ENCODE data around the gene KCNG2. TPM values are rescaled to one million over a fixed set of nuclear protein-coding genes. Genes with fewer than 3 reads are reported as not detected.

KCNG2 gene
- total RNA-seq, 2 donors from 2014 or later: not detected

DNA sequence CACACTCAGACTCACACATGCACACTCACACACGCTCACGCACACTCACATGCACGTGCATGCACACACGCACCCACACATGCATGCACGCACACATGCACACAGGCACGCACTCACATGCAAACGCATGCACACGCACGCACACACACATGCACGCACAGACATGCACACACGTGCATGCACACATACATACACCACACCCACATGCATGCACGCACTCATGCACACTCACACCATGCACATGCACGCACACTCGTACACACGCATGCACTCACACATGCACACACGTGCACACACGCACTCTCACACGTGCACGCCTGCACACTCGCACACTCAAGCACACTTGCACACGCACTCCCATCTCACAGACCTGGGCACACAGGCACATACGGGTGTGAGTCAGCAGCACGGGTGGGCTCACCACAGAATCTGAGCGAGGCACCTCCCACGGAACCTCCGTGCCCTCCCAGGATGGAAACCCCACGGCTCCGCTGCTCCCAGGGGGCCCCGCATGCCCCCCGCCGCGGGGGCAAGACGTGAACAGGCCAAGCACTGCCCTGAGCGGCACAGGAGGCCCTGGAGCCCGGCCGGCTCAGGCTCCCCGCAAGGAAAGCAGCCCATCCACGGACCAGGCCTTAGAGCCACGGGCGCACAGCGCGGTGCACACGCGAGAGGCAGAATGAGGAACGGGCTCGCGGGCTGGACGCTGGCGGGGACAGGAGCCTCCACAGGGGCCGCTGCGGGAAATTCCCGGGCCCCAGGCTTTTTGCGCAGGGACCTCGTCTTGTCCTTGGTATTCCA, 8.4 kb upstream of the KCNG2 start:
- DNase-seq (ENCODE audit: low spot score in 2 of 2): peak in 1 of 2 donors; percentile 48
- Mint-ChIP-seq H3K9me3 (no peaks in the 10 kb centered on the region), H3K36me3 (no peaks in the 10 kb centered on the region), H3K27ac (no peak overlapping the region)
- no peak for ATAC-seq

DNA sequence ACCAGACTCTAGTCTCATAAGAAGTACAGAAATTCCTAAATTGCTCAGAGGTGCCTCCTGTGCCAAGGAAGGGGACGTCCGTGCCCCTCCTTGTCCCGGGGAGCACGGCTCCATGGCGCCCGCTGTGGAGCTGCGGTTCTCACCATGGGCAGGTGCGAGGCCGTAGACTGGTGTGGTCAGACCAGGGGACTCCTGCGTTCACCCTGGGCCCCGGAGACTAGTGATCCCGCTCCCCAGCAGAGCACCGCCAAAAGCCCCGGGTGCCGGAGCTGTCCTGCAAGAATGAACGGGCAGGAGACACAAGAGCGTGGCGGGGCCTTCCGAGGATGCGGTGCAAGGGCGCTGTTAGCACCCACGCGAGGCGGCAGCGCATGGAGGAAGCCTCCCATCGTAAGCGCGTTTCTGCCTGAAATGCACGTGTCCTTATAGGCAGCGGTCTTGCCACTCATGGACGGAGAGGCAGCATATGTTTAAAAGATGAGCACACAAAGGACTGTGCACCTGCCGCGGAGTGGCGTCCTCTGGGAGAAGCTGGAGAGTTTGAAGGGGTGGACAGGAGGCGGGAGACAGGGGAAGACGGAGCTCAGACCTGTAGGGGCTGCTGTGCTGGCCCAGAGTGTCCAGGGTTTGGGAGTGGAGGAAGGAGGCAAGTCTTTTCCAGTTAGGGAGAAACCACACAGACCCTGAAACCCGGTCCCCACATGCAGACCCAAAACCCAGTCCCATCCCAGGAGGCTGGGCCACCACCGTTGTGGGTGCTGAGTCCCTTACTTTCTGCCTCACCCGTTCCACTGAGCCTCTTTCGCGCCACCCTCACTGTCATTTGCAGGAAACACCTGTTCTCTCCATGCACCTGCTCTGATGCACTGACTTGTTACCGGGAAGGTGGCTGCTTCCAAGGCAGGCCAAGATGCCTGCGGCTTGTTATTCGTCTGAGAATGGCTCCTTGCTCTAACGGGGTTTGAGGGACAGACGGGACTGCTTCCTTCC, 7.5 kb upstream of the KCNG2 start:
- peak in 1 of 2 donors; percentile 48 for DNase-seq (ENCODE audit: low spot score in 2 of 2)
- Mint-ChIP-seq H3K9me3 (no peaks in the 10 kb centered on the region), H3K27ac (no peak overlapping the region), H3K36me3 (no peaks in the 10 kb centered on the region)
- no peak for ATAC-seq

DNA sequence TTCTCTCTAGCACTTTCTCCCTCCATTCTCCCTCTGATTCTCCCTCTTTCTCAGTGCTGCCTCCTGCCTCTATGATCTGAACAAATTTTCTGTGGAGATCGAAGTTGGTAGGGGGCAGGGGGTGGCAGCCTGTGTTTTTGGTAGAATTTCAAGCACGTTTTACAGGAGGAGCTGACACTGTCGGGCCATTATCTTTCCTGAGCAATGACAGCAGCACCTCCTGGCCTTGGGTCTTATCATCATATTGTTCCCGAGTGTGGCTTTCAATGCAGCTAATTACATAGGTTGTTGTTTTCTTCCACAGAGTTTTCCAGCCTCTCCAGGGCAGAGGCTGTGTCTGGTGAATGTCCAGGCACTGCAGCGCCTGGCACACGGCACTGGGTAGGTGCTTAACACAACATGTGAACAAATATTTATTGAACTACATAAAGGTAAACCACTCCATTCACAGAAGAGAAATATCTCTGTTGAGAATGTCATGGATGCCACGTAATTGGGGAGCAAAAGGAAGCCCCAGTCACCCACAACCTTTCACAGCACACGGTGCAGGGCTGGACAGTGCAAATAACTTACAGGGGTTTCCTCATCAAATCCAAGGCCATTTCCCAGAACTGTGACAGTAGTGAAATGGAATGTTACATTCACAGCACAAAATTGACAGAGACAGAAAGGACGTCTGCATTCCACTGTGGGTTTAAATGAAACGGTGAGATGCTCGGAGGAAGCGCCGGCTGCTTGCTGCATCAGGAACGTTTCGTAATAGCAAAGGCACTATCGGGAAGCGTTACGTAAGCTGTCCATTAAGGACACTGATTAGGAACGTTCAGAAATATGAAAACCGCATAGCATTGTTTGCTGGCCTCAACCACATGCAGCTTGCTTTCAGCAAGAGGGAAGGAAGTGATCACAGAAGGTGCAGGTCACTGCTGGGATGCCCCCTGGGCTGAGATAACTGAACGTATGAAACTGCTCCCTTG, 6.5 kb upstream of the KCNG2 start:
- Mint-ChIP-seq H3K27ac (no peak overlapping the region), H3K9me3 (no peaks in the 10 kb centered on the region), H3K36me3 (no peaks in the 10 kb centered on the region)
- DNase-seq (ENCODE audit: low spot score in 2 of 2) (peak in 1 of 2 donors; percentile 6), ATAC-seq (peak in 1 of 2 donors; percentile 29)

DNA sequence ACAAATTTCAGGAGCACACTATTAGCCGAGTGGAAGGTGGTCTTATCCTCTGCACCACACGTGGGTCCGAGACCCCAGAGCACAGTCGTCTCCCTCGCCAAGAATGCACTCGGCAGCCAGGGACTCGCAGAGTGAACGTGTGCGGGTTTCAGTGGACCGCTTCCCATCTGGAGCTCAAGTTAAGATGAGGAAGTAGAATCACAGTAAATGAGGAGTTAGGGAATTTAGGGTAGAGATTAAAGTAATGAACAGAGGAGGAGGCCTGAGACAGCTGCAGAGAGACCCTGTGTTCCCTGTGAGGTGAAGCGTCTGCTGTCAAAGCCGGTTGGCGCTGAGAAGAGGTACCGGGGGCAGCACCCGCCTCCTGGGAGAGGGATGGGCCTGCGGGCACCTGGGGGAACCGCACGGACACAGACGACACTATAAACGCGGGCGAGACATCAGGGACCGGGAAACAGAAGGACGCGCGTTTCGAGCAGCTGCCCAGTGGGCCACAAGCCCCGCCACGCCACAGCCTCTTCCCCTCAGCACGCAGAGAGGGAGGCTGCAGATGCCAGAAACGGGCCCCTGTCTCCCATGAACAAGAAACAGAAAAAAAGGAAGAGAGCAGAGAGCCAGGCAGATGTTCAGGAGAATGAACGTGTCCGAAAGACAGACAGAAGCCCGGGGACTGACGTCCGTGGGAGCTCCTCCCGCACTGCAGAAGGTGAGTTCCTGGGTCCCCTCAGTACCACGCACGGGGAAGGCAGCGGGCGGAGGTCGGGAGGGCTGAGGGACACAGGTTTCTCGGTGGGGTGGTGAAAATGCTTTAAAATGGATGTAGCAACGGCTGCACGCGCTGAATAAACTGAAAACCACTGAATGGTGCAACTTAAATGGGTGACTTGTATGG, 5.4 kb upstream of the KCNG2 start:
- DNase-seq (ENCODE audit: low spot score in 2 of 2) (peak in 1 of 2 donors; percentile 20), ATAC-seq (no peak)
- peaks cover 3 to 4% of the 10 kb centered on the region in 2 donors for H3K36me3 Mint-ChIP-seq
- H3K9me3 Mint-ChIP-seq: no peaks in the 10 kb centered on the region
- H3K27ac Mint-ChIP-seq: no peak overlapping the region

DNA sequence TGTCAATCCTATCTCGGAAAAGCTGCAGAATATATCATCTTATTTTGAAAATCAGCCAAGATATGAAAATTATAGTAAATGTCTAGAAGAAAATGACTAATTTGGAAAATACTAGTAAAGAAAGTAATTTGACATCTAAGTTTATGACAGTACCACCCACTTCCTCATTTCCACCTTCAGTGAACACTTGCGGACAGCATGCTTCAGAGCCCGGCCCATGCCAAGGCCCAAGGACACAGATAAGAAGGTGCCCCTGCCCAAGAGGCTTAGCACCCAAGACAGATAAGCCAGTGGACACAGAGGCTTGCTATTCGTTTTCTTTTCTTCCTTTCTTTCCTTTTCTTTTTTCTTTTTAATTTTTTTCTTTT, 4.8 kb upstream of the KCNG2 start:
- H3K27ac Mint-ChIP-seq: no peak overlapping the region
- ATAC-seq (peak in 1 of 2 donors; percentile 47), DNase-seq (ENCODE audit: low spot score in 2 of 2) (no peak)
- no peaks in the 10 kb centered on the region for H3K9me3 Mint-ChIP-seq
- peaks cover 7% of the 10 kb centered on the region in 2 donors for H3K36me3 Mint-ChIP-seq

DNA sequence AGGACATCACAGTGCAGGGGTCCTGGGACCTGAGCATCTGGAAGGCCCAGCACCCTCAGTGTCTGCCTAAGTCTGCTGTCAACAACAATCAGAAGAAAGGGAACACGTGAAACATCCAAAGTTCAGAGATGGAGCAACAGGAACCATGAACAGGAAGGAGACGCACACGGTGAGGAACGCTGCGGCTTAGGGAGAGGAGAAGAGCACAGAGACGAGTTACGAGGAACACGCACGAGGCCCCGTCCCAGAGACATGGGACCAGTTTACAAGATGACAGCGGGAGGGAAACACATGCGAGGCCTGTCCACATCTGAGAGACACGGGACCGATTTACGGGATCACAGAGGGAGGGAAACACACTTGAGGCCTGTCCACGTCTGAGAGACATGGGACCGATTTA, 2.9 kb upstream of the KCNG2 start:
- ATAC-seq (no peak), DNase-seq (ENCODE audit: low spot score in 2 of 2) (no peak)
- Mint-ChIP-seq H3K36me3 (peaks cover 7% of the 10 kb centered on the region in 2 donors), H3K9me3 (no peaks in the 10 kb centered on the region), H3K27ac (no peak overlapping the region)

DNA sequence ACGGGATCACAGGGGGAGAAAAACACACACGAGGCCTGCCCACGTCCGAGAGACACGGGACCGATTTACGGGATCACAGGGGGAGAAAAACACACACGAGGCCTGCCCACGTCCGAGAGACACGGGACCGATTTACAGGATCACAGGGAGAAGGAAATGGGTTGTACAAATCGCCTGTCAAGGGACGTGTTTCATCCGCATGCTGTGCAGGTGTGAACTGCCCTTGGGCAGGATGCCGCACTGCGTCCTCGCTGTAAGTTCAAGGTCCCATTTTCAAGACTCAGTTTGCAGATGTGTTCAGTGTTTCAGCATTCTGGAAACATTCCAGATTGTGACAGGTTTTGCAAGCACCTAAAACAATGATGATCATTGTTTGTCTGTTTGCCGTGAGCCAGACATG, 2.3 kb upstream of the KCNG2 start:
- Mint-ChIP-seq H3K27ac (no peak overlapping the region), H3K36me3 (peaks cover 7% of the 10 kb centered on the region in 2 donors), H3K9me3 (no peaks in the 10 kb centered on the region)
- DNase-seq (ENCODE audit: low spot score in 2 of 2) (no peak), ATAC-seq (no peak)

DNA sequence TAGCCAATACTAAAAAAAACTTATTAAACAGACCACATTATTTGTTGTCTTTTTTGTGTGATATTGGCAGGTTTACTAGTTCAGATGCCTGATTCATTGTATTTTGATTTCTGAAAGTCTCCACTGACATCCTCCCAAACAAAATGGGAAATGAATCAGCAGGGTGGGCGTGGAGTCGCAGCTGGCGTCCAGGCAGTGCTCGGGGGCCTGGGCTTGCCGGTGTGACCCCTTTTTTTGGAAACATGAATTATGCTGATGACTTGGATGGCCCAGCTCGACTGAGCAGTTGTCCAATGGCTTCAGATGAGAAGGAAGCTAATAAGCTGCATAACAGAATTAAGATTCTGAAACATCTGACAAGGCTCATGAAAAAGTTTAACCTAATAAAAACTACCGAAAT, 1.7 kb upstream of the KCNG2 start:
- H3K9me3 Mint-ChIP-seq: no peaks in the 10 kb centered on the region
- peaks cover 7% of the 10 kb centered on the region in 2 donors for H3K36me3 Mint-ChIP-seq
- no peak for DNase-seq (ENCODE audit: low spot score in 2 of 2)
- no peak for ATAC-seq
- H3K27ac Mint-ChIP-seq: no peak overlapping the region

DNA sequence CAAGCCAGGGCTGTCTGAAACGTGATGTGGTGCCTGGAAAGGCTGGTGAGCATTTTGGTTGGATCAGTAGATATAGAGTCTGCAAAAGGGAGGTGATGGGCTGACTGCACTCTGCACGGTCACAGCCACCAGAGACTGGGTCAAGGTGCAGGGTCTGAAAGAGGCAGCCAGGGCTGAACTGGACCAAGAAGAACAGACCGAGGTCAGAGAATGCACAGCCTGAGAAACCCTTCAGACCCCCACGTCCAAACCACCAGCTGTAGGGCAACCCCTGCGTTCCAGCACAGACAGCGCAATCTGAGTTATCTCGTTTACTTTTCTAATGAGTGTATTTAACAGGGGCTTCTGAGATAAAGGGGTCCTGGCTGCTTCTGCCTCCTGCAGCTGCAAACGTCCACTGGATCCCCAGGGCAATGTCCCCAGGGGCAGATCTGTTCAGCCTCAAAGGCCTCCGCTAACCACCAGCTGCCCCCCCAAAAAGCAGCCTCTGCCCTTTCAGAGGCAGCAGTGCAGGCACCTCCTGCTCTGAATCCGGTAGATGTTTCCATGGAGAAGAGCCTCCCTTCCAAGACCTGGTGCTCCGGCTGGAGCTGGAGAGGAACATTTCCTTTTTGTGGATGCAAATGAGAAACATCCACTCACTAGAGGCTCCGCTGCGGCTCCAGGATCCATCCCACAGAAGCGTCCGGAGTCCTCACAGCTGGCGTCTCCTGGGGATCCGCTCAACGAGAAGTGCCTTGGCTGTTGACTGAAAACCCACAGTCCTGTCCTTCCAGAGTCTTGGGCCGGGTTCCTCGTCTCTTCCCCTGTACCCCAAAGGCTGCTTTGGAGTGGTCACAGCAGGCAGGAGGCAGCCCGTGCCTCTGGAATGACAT, 970 bp upstream of the KCNG2 start:
- no peaks in the 10 kb centered on the region for H3K9me3 Mint-ChIP-seq
- H3K27ac Mint-ChIP-seq: no peak overlapping the region
- DNase-seq (ENCODE audit: low spot score in 2 of 2) (no peak), ATAC-seq (no peak)
- peaks cover 7% of the 10 kb centered on the region in 2 donors for H3K36me3 Mint-ChIP-seq

DNA sequence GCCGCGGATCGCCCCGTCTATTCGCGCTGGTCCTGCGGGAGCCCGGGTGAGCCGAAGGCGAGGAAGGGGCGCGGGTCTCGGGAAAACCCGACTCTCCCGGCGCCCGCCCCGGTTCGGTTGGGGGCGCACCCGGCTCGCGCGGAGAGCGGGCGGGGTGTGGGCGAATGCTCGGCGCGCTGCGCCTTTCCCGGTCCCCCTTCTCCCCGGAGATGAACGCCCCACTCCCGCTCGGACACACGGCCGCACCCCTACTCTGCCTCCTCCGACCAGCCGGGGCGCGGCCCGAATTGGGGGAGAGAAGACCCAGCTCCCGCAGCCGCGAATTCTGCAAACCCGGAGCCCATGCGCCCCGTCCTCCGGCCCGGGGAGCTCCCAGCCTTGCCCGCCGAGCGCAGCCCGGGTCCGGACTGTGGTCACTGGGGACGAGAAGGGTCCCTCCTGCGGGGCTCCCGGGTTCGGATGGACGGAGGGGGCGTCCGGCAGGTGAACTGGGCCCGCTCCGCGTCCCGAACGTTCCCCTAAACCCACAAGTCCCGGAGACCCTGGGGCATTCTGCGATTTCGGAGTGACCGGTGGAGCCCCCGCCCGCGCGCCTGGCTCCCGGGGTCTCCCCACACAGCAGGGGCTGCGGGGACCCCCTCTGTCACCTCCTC, 734 bp downstream of the KCNG2 start:
- ATAC-seq (no peak), DNase-seq (ENCODE audit: low spot score in 2 of 2) (no peak)
- Mint-ChIP-seq H3K36me3 (peaks cover 7% of the 10 kb centered on the region in 2 donors), H3K9me3 (no peaks in the 10 kb centered on the region), H3K27ac (no peak overlapping the region)

DNA sequence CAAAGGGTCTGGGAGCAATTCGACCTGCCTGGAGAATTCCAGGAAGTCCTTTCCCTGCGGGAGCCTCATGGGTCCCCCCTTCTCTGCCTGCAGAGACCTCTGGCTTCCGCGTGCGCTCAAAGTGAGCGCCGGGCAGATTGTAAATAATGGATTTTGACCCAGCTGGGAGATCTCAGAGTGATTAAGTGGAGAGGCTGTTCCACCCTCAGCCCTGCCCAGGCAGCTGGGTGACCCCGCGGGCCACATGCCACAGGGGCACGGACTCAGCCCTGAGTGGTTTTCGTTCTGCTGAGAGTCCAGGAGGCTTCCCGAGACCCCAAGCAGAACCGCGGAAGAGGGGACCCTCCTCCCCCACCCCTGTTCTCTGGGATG, 1.2 kb downstream of the KCNG2 start:
- no peak for ATAC-seq
- Mint-ChIP-seq H3K27ac (no peak overlapping the region), H3K9me3 (no peaks in the 10 kb centered on the region), H3K36me3 (peaks cover 7% of the 10 kb centered on the region in 2 donors)
- no peak for DNase-seq (ENCODE audit: low spot score in 2 of 2)

DNA sequence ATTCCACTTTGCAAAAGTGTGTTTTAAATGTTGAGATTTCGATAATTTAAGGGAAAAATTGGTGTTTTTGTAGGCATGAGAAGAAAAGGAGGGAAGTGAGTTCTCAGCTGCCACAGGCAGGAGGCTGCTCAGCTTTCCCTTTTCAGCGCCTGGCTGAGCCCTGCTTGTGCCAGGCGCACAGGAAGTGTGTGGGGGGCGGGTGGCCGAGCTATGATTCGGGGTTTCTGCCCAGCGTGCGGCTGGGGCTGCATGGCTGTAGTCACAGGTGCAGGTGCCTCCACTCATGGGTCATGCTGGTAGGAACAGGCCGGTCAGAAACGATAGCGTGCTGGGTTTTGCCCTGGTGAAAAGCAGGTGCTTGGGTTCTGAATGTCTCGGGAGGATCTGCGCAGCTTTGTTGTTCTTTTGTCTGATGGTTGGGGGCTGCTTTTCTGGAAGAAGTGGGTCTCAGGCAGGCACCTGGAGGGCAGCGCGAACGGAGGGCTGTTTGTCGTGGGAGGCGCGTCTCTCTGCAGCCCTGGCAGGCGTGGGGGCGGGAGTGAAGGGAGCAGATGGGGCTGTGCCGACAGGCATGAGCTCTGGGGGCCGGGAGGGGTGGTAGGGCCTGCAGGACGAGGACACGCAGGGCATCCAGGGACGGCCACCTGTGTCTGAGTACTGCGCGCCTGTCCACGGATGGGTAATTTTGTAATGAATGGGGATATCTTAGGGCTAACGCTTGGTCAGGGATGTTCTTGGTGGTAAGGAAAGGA, 2.1 kb downstream of the KCNG2 start:
- Mint-ChIP-seq H3K36me3 (peaks cover 7% of the 10 kb centered on the region in 2 donors), H3K9me3 (no peaks in the 10 kb centered on the region), H3K27ac (no peak overlapping the region)
- ATAC-seq (no peak), DNase-seq (ENCODE audit: low spot score in 2 of 2) (no peak)

DNA sequence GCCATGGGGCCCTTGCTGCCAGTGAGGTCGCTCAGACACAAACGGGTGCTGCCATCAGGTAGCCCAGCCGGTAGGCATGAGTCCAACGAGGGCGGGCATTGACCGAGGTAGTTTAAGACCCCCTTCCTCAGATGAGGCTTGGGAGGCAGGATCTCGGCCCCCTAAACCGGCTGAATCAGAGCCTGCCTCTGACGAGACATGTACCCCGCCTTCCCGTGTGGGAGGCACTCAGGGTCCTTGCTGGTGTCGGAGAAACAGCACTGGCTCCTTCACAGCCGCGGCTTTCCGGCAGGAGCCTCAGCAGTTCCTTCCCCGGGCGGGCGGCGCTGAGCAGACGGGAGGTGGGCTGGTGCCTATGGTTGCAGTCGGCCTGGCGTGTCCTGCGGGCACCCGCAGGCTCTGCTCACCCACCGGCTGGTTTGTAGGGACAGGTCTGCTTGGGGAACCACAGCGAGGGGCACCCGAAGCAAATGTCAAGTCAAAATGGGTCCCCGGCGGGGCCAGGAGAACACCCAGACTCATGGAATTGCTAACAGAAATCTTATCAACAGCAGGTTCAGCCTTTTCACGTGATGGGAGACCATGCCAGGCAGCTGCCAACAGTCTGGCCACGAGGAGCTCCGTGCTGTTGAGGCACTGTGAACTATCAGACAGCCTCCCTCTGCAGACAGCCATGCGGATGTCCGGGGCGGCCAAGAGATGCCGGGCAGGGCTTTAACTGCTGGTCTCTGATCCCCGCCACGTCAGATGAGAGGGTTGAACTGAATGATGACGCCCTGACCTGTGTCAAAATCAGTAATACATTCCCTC, 2.8 kb downstream of the KCNG2 start:
- DNase-seq (ENCODE audit: low spot score in 2 of 2): peak in 1 of 2 donors; percentile 35
- Mint-ChIP-seq H3K27ac (no peak overlapping the region), H3K36me3 (peaks cover 7% of the 10 kb centered on the region in 2 donors), H3K9me3 (no peaks in the 10 kb centered on the region)
- no peak for ATAC-seq
